Fibroblast of pulmonary artery (primary cell): Measurements from ENCODE around the gene KEAP1.

Source experiments
- DNase-seq: peaks from one replicate; pipeline ENCODE4 v3.0.0-alpha.2; 2010; ENCODE audit warnings: low read depth
- H3K4me3 ChIP-seq: replicated peaks from 2 replicates; pipeline ENCODE4 v1.5.1; 2011; ENCODE audit warnings: low read depth, mild to moderate bottlenecking, control low read depth, low read length, moderate library complexity
- TF ChIP-seq, protein P1 (sequence below): IDR thresholded peaks from 2 replicates; pipeline ENCODE4 v1.5.1; 2011; ENCODE audit warnings: mild to moderate bottlenecking, control low read depth, low read length, inconsistent platforms; ENCODE audit errors: missing control alignments

KEAP1 gene

DNA sequence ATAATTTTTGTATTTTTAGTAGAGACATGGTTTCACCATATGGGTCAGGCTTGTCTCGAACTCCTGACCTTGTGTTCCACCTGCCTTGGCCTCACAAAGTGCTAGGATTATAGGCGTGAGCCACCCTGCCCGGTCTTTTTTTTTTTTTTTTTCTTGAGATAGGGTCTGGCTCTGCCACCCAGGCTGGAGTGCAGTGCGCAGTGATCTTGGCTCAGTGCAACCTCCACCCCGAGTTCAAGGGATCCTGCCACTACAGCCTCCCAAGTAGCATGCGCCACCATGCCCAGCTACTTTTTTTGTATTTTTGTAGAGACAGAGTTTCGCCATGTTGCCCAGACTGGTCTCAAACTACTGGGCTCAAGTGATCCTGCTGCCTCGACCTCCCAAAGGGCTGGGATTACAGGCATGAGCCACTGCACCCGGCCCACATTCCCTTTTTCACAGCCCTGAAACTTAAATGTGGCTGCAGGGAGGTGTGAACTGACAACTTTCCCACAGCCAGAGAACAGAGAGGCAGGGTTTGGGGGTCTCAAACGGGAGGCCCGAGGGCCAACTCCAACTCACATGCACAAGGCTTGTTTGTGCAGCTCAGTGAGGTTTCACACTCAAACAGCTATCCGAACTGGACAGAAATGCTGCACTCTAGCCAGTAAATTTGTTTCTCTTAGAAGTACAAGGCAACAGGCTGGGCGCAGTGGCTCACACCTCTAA lies 18.5 kb upstream of the KEAP1 start:
- no peak overlapping the region for H3K4me3 ChIP-seq
- TF ChIP-seq, protein P1, sequence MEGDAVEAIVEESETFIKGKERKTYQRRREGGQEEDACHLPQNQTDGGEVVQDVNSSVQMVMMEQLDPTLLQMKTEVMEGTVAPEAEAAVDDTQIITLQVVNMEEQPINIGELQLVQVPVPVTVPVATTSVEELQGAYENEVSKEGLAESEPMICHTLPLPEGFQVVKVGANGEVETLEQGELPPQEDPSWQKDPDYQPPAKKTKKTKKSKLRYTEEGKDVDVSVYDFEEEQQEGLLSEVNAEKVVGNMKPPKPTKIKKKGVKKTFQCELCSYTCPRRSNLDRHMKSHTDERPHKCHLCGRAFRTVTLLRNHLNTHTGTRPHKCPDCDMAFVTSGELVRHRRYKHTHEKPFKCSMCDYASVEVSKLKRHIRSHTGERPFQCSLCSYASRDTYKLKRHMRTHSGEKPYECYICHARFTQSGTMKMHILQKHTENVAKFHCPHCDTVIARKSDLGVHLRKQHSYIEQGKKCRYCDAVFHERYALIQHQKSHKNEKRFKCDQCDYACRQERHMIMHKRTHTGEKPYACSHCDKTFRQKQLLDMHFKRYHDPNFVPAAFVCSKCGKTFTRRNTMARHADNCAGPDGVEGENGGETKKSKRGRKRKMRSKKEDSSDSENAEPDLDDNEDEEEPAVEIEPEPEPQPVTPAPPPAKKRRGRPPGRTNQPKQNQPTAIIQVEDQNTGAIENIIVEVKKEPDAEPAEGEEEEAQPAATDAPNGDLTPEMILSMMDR: no peak
- DNase-seq: no peak

GRCh38 chr19:10520652-10521318 lies 17.6 kb upstream of the KEAP1 start:
- no peak overlapping the region for H3K4me3 ChIP-seq
- TF ChIP-seq, protein P1: no peak
- no peak for DNase-seq

DNA sequence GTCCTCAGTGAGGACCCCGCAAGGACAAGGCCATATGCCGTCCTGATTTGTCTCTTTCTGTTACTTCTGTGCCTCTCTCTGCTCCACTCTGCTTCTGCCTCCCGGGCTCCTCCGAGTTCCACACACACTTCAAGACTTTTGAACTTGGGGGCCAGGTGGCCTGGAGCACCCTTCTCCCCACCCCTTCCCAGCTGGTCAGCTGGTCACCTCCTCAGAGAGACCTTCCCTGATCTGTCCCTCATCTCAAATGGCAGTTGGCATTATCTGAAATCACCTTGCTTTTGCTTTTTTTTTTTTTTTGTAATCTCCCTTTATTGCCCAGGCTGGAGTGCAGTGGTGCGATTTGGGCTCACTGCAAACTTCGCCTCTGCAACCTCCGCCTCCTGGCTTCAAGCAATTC lies 16.3 kb upstream of the KEAP1 start:
- DNase-seq: no peak
- H3K4me3 ChIP-seq: no peak overlapping the region
- TF ChIP-seq, protein P1: no peak

DNA sequence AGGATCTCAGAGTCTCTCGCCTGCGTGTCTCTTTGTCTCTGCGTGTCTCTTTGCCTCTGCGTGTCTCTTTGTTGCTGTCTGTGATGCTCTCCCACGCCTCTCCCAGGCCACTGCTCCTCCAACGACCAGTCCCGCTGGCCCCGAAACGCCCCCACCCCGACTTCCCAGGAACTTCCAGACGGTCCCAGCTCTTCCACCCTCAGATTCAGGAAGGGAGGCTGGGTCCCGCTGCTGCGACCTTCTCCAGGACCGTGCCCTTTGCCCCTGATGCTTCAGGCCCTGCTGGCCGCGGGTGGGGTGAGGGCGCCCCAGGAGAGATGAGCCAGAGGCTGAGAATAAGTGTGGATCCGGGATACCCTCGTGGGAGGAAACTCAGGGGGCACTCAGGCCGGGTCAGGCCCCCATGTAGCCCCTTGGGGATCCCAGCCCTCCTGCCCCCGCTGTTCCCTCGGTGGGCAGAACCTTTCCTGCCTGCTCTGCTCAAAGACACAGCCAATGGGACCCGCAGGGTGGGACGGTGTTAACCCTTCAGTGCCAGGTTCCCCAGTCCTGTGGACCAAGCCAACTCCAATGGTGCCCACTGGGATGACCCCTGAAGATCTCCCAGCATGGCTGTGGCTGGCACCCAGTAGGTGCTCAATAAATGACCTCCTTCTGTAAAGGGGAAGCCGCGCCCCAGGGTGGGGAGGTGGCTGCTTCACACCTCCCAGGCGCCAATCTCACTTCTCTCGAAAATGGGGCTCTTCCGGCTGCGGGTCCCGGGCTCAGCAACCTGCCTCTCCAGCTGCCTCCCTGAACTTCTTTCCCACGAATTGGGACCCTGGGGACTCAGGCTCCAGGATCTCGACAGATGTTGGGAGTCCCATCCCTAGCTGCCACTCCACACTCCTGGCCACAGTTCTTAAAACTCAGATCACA lies 15.5 kb upstream of the KEAP1 start:
- TF ChIP-seq, protein P1: no peak
- H3K4me3 ChIP-seq: no peak overlapping the region
- no peak for DNase-seq

DNA sequence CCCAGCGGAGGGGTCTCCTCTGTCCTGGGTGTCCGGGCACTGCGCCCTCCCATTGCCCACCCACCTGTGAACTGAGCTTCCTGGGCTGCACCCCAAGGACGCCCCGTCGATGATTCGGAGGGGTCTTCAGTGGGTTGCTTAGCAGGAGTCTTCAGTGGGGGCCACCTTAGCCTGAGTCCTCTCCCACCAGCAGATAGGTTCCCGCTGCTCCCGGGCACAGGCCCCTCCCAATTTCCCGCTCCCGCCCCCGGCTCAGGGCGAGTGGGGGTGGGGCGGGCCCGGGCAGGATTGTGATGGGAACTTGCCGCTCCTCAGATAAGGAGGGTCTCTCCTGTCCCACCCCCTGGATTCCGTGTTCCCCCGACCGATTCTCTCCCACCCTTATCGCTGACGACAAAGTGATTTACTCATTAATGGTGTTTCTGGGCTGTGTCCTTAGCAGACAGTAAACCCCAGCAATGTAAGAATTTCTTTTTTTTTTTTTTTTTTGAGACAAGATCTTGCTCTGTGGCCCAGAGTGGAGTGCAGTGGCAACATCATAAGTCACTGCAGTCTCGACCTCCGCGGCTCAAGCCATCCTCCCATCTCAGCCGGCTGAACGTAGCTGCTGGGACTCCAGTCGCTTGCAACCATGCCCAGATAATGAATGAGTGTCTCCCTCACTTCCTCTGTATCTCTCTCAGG lies 14.7 kb upstream of the KEAP1 start:
- peak; percentile 18 for DNase-seq
- TF ChIP-seq, protein P1: no peak
- peak overlapping the region; percentile 38 for H3K4me3 ChIP-seq

DNA sequence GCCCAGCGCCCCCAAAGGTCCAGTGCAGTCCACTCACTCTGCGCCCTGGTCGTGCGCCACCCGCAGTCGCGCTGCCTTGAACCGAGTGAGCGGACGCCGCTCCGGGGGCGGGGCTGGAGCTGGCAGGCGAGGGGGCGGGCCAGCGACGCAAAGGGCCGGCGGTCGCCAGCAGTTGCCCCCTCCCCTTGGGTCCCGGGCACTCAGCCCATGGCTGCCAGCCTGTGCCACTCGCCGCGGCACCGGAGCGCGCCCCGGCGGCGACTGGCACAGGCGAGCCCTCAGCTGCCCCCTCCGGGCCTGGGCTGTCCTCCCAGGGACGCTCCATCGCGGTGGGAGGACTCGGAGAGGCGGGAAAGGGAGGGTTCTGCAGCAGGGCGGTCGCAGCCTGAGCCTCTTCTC lies 14.2 kb upstream of the KEAP1 start, which contains the start of gene S1PR5:
Gene S1PR5, minus strand, starts transcription at position 87 of the 399 bp plus-strand sequence. CDS start 2,436 bp downstream, outside the sequence.
- TF ChIP-seq, protein P1: no peak
- no peak for DNase-seq
- peak within 1 kb of the TSS; percentile 38 for H3K4me3 ChIP-seq
